Gastrocnemius medialis (tissue), 4 donors: ENCODE measurements around the gene NR2C2.

Source experiments
- POLR2A ChIP-seq, 2 donors: fragments of 450-650 bp; IDR thresholded peaks; one replicate each; pipeline ENCODE4 v1.6.1; 2017; ENCODE audit warnings: antibody characterized with exemption in 2 of 2, mild to moderate bottlenecking in 2 of 2, moderate library complexity in 2 of 2
- TF ChIP-seq, protein P1 (sequence below), 5 experiments: fragments of 450-650 bp in 3 of 5; fragments of 200-600 bp in 2 of 5; sonication (generic) in 2 of 5; IDR thresholded peaks in 4 of 5; conservative IDR thresholded peaks in 1 of 5; 1 replicate in 4 of 5; 2 replicates in 1 of 5; pipeline ENCODE4 v1.5.1; 2016 to 2019; ENCODE audit warnings: antibody characterized with exemption in 5 of 5, mild to moderate bottlenecking in 3 of 5, moderate library complexity in 3 of 5

DNA sequence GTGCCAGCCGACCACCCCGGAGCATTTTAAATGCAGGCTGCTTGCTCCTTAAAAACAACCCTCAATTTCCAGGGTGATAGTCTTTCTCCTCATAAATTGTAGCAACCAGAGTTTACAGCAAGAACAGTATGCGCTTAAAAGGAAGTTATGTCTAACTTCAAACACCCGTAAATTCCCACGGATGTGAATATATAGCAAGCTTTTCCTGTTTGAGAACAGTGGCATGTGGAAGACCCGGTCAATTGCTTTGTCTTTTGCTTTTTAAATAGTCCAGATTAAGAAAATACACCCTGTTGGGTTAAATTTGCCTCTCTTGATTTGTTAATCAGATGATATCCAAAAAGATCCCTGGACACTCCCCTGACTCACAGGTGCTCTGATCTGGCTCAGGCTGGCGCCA is 96.9 kb downstream of the NR2C2 start:
- no peak for TF ChIP-seq POLR2A (IDR thresholded peaks at IDR 0.05)
- TF ChIP-seq, protein P1, sequence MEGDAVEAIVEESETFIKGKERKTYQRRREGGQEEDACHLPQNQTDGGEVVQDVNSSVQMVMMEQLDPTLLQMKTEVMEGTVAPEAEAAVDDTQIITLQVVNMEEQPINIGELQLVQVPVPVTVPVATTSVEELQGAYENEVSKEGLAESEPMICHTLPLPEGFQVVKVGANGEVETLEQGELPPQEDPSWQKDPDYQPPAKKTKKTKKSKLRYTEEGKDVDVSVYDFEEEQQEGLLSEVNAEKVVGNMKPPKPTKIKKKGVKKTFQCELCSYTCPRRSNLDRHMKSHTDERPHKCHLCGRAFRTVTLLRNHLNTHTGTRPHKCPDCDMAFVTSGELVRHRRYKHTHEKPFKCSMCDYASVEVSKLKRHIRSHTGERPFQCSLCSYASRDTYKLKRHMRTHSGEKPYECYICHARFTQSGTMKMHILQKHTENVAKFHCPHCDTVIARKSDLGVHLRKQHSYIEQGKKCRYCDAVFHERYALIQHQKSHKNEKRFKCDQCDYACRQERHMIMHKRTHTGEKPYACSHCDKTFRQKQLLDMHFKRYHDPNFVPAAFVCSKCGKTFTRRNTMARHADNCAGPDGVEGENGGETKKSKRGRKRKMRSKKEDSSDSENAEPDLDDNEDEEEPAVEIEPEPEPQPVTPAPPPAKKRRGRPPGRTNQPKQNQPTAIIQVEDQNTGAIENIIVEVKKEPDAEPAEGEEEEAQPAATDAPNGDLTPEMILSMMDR (IDR thresholded peaks at IDR 0.05 in 4 of 5, conservative IDR thresholded peaks at IDR 0.05 in 1 of 5): no peak
